GM12875 (cell line): ENCODE measurements around the gene ADGRL2.

Experiments used
- H3K4me3 ChIP-seq: one replicate; pipeline ENCODE4 v1.5.1; 2011; ENCODE audit warnings: low read depth, low read length, control low read depth
- CTCF ChIP-seq: IDR thresholded peaks from 2 replicates; pipeline ENCODE4 v1.5.1; 2011; ENCODE audit warnings: low read depth, mild to moderate bottlenecking, control low read depth, inconsistent platforms, low read length, moderate library complexity, borderline replicate concordance; ENCODE audit not compliant: insufficient read depth

ADGRL2 gene

DNA sequence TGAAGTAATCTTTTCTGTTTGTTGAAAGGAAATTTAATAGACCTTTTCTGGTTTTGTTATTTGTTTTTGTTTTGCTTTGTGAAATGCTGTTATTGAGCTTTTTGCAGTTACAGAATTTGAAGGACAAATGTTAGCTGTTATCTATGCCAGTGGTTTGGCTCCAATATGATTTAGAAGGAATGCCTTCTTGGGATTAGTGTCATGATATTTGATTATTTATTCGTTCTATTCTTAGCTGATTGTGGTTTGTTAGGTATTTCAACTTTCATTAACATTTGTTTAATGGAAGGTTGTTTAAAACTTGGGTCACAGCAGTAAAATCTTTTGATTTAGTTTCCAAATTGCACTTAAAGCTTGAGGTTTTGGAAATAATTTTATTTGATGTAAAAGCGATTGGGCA is 33.5 kb downstream of the ADGRL2 start:
- TF ChIP-seq CTCF: no peak
- no peak overlapping the region for H3K4me3 ChIP-seq

- no peak for TF ChIP-seq CTCF
- no peak overlapping the region for H3K4me3 ChIP-seq
Measured at GRCh38 chr1:81834921-81835698, 34.4 kb downstream of the ADGRL2 start.

GRCh38 chr1:81836007-81836626 is 35.4 kb downstream of the ADGRL2 start:
- TF ChIP-seq CTCF: no peak
- H3K4me3 ChIP-seq: no peak overlapping the region

GRCh38 chr1:81838600-81839218 is 38.0 kb downstream of the ADGRL2 start:
- TF ChIP-seq CTCF: no peak
- H3K4me3 ChIP-seq: no peak overlapping the region

GRCh38 chr1:81840805-81841204 is 40.1 kb downstream of the ADGRL2 start:
- no peak overlapping the region for H3K4me3 ChIP-seq
- no peak for TF ChIP-seq CTCF

DNA sequence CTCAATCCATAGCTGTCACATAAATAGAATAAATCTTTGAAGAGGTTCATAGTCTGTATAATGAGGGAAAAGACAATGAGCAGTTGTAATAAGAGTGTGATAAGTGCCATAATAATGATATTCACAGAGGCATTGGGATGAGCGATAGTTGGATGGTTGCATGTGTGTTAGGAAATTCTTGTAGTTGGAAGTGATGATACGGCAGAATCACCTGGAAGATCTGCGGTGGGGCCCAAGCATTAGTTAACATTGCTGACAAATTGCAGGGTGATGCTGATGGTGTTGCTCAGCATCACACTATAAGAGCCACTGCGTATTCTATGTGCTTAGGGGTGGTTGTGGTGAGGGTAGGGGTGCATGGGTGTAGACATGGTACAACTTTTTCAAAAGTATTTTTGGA is 41.1 kb downstream of the ADGRL2 start:
- H3K4me3 ChIP-seq: no peak overlapping the region
- TF ChIP-seq CTCF: no peak
